ENCODE results near the gene CARD14.

CARD14 gene

GRCh38 chr17:80246266-80246681, 76.4 kb downstream of the CARD14 start:
- H3K4me3 ChIP-seq (ENCODE audit: control insufficient read depth, low read depth, low read length) = no peak overlapping the region
- no peak for DNase-seq (ENCODE audit: low read depth)
- TF ChIP-seq, protein P1, sequence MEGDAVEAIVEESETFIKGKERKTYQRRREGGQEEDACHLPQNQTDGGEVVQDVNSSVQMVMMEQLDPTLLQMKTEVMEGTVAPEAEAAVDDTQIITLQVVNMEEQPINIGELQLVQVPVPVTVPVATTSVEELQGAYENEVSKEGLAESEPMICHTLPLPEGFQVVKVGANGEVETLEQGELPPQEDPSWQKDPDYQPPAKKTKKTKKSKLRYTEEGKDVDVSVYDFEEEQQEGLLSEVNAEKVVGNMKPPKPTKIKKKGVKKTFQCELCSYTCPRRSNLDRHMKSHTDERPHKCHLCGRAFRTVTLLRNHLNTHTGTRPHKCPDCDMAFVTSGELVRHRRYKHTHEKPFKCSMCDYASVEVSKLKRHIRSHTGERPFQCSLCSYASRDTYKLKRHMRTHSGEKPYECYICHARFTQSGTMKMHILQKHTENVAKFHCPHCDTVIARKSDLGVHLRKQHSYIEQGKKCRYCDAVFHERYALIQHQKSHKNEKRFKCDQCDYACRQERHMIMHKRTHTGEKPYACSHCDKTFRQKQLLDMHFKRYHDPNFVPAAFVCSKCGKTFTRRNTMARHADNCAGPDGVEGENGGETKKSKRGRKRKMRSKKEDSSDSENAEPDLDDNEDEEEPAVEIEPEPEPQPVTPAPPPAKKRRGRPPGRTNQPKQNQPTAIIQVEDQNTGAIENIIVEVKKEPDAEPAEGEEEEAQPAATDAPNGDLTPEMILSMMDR (IDR thresholded peaks at IDR 0.05; ENCODE audit: control insufficient read depth, insufficient read depth, low read depth, low read length, missing control alignments) = no peak

GRCh38 chr17:80246726-80247125, 76.9 kb downstream of the CARD14 start:
- no peak overlapping the region for H3K4me3 ChIP-seq (ENCODE audit: control insufficient read depth, low read depth, low read length)
- no peak for DNase-seq (ENCODE audit: low read depth)
- TF ChIP-seq, protein P1 (IDR thresholded peaks at IDR 0.05; ENCODE audit: control insufficient read depth, insufficient read depth, low read depth, low read length, missing control alignments) = no peak

GRCh38 chr17:80247561-80247960, 77.7 kb downstream of the CARD14 start:
- no peak overlapping the region for H3K4me3 ChIP-seq (ENCODE audit: control insufficient read depth, low read depth, low read length)
- DNase-seq (ENCODE audit: low read depth) = no peak
- TF ChIP-seq, protein P1 (IDR thresholded peaks at IDR 0.05; ENCODE audit: control insufficient read depth, insufficient read depth, low read depth, low read length, missing control alignments) = no peak

DNA sequence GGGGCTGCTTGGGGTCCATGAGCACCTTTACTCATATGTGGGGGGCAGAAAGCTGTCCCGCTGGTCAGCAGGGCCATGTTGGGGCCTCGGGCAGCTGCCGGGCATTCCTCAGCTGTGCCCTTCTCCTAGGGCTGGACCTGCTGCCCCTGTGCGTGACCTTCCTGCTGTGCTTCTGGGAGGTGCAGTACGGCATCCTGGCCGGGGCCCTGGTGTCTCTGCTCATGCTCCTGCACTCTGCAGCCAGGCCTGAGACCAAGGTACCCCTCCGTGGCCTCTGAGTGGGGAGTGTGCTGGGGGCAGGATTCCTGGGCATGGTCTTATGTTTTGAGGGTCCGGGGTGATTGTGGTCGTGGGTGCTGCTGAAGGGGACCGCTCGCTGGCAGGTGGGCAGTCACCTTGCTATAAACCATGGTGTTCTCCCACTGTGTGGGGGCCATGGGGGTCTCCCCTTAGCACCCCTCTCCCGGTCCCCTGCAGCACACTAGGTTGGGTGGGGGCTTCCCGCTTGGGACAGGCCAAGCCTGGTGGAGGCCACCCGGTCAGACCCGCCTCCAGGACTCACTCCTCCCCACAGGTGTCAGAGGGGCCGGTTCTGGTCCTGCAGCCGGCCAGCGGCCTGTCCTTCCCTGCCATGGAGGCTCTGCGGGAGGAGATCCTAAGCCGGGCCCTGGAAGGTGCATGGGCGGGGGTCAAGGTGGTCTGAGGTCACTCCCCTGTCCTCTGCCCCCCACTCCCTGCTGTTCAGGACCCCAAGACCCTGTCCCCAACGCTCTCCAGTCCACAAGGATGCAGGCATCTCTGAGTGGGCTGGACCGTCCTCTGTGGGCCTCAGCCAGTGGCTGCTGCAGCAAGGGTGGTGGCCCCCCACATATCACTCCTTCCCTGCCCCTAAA, 78.4 kb downstream of the CARD14 start:
- no peak for DNase-seq (ENCODE audit: low read depth)
- no peak overlapping the region for H3K4me3 ChIP-seq (ENCODE audit: control insufficient read depth, low read depth, low read length)
- TF ChIP-seq, protein P1 (IDR thresholded peaks at IDR 0.05; ENCODE audit: control insufficient read depth, insufficient read depth, low read depth, low read length, missing control alignments) = no peak

DNA sequence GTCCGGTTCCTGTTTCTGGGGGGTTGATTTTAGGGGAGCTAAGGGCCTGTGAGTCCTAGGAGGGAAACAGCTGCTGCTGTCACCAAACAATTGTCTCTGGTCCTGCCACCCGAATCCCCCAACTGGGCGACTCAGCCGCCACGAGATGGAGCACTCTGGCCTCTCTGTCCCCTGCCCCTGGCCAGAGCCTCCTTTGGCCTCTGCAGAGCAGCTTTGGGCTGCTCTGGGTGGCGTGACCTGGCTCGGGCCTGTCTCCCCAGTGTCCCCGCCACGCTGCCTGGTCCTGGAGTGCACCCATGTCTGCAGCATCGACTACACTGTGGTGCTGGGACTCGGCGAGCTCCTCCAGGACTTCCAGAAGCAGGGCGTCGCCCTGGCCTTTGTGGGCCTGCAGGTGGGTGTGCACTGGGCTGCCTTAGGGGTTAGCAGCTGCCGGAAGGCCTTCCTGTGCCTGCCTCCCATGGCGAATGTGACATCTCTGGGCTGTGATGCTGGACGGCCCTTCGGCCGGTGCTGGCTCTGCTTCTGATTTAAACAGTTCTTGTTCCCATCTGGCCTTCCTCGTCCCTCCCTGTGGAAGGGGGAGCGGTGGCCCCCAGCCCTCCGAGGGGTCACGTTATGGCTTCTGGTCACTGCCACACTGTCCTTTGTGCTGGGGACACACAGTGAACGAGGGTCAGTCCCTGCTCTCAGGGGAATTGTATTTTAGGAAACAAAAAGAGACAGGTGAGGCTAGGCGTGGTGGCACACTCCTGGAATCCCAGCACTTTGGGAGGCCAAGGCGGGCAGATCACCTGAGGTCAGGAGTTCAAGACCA, 79.3 kb downstream of the CARD14 start:
- no peak overlapping the region for H3K4me3 ChIP-seq (ENCODE audit: control insufficient read depth, low read depth, low read length)
- TF ChIP-seq, protein P1 (IDR thresholded peaks at IDR 0.05; ENCODE audit: control insufficient read depth, insufficient read depth, low read depth, low read length, missing control alignments) = no peak

GRCh38 chr17:80251966-80252365, 82.1 kb downstream of the CARD14 start:
- TF ChIP-seq, protein P1 (IDR thresholded peaks at IDR 0.05; ENCODE audit: control insufficient read depth, insufficient read depth, low read depth, low read length, missing control alignments) = no peak
- DNase-seq (ENCODE audit: low read depth) = no peak
- H3K4me3 ChIP-seq (ENCODE audit: control insufficient read depth, low read depth, low read length) = no peak overlapping the region

More for the DNA sequence above, 79.3 kb downstream of the CARD14 start:
- DNase-seq (ENCODE audit: low read depth) = no peak
